Mesothelial cell of epicardium (in vitro differentiated cells): ENCODE measurements around the gene MVB12B. TPM values are rescaled to one million over a fixed set of nuclear protein-coding genes. Genes with fewer than 3 reads are reported as not detected.

Experiments used
- DNase-seq, 2 experiments: peaks; one replicate each; pipeline ENCODE4 v3.0.0; 2021; ENCODE audit warnings: low spot score in 2 of 2; ENCODE audit not compliant: unreplicated experiment in 2 of 2
- H3K27ac Mint-ChIP-seq: 2 replicates; pipeline ENCODE4 v1.8.0; 2021; ENCODE audit warnings: mixed read lengths
- H3K27me3 Mint-ChIP-seq: 2 replicates; pipeline ENCODE4 v1.8.0; 2021; ENCODE audit warnings: low read depth, mixed read lengths
- H3K36me3 Mint-ChIP-seq: 2 replicates; pipeline ENCODE4 v1.8.0; 2021; ENCODE audit warnings: mixed read lengths
- H3K4me1 Mint-ChIP-seq: 2 replicates; pipeline ENCODE4 v1.8.0; 2021; ENCODE audit warnings: mixed read lengths
- H3K4me3 Mint-ChIP-seq: 2 replicates; pipeline ENCODE4 v1.8.0; 2021; ENCODE audit warnings: mild to moderate bottlenecking, moderate library complexity, mixed read lengths
- H3K9me3 Mint-ChIP-seq: 2 replicates; pipeline ENCODE4 v1.8.0; 2021; ENCODE audit warnings: mixed read lengths
- total RNA-seq: library from RNA; stranded (reverse); gene quantifications from 3 replicates; pipeline ENCODE4 v1.2.1, GENCODE V29; 2021
- TF ChIP-seq, protein P1 (sequence below): fragments of 200-600 bp; sonication (generic); IDR thresholded peaks from one replicate; pipeline ENCODE4 v1.5.0; 2021; ENCODE audit warnings: antibody characterized with exemption; ENCODE audit not compliant: unreplicated experiment

MVB12B gene
- total RNA-seq, 1 donor from 2014 or later = 43.7 TPM

DNA sequence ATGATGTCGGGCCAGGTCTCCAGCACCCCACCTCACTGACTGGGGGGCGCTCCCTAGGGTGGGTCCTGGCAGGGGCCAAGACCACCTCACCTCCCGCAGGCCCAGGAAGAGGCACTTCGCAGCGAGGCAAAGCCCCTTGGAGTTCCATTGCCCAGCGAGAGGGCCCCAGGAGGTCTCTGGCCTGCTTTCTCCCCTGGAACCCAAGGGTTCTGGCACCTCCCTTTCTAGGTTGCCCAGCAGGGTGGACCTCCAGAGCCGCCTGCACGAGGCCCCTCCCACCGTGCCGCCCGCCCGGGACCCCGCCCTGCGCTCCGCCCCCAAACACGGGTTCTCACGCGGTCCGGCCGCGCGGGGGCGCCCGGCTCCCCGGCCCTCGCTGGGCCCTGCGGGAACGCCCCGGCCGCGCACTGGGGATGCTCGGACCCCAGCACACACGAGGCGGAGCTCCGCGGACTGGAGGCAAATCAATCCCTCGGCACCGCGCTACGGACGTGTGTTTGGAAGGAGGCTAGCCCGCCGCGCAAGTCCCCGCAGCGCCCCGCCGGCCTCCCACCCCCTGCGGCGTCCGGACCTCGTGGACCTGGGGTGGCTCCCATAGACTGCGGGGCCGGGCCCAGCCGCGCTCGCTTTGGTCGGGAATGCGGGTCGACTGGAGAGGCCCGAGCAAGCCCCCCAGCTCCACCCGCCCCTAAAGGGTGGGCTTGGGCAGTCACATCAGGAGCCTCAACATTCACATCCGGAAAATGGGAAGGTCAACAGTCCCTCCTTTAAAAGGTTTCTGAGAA is 187.6 kb downstream of the MVB12B start:
- peak; percentile 60 to 83 for DNase-seq
- peaks cover 34% of the 10 kb centered on the region for H3K27me3 Mint-ChIP-seq
- H3K4me3 Mint-ChIP-seq = no peak overlapping the region
- H3K36me3 Mint-ChIP-seq = no peaks in the 10 kb centered on the region
- no peaks in the 10 kb centered on the region for H3K9me3 Mint-ChIP-seq
- TF ChIP-seq, protein P1, sequence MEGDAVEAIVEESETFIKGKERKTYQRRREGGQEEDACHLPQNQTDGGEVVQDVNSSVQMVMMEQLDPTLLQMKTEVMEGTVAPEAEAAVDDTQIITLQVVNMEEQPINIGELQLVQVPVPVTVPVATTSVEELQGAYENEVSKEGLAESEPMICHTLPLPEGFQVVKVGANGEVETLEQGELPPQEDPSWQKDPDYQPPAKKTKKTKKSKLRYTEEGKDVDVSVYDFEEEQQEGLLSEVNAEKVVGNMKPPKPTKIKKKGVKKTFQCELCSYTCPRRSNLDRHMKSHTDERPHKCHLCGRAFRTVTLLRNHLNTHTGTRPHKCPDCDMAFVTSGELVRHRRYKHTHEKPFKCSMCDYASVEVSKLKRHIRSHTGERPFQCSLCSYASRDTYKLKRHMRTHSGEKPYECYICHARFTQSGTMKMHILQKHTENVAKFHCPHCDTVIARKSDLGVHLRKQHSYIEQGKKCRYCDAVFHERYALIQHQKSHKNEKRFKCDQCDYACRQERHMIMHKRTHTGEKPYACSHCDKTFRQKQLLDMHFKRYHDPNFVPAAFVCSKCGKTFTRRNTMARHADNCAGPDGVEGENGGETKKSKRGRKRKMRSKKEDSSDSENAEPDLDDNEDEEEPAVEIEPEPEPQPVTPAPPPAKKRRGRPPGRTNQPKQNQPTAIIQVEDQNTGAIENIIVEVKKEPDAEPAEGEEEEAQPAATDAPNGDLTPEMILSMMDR = peak; percentile 40
- no peak overlapping the region for H3K27ac Mint-ChIP-seq
- peaks cover 47% of the 10 kb centered on the region for H3K4me1 Mint-ChIP-seq

DNA sequence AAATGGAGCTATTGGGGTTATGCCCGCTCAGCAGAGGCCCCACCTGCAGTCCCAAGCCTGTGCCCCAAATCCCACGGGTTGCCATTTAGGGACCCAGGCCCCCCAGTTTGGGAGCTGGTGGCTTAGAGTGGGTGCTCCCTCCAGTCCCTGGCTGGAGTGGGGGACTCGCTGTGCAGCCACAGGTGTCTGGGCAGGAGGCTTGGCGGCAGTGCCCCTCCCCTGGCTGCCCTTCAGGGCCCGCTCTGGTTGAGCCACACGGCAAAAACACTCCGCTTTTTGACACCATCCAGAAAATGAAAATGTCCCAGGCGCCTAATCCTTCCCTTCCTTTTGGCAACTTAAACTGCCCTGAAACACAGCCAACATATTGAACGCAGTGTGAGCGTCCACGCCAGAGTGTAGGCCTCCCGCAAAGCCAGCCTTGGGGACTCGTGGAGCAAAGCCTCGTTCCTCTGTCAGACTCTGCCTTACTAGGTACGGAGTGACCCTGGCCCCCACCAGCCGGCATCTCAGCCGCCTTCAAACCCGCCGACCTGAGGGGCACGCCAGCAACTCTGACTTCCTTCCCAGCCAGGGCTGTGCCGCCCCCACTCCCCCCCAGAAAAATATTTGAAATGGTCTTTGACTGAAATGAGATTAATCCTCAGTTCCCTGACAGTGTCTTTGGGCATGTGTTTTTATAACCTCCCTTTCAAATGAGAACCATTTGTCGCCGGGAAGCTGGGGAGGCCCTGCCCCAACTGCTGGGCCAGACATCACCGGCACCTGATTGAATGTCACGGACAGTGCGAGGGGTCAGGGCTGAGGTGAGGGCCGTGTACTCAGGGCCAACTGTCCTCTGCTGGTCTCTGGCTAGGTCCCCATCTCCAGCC is 188.6 kb downstream of the MVB12B start:
- DNase-seq = no peak
- peak overlapping the region; percentile 55 for H3K27ac Mint-ChIP-seq
- H3K4me3 Mint-ChIP-seq = peak overlapping the region; percentile 44
- peaks cover 42% of the 10 kb centered on the region for H3K27me3 Mint-ChIP-seq
- H3K4me1 Mint-ChIP-seq = peaks cover 47% of the 10 kb centered on the region
- H3K9me3 Mint-ChIP-seq = no peaks in the 10 kb centered on the region
- TF ChIP-seq, protein P1 = no peak
- H3K36me3 Mint-ChIP-seq = no peaks in the 10 kb centered on the region

DNA sequence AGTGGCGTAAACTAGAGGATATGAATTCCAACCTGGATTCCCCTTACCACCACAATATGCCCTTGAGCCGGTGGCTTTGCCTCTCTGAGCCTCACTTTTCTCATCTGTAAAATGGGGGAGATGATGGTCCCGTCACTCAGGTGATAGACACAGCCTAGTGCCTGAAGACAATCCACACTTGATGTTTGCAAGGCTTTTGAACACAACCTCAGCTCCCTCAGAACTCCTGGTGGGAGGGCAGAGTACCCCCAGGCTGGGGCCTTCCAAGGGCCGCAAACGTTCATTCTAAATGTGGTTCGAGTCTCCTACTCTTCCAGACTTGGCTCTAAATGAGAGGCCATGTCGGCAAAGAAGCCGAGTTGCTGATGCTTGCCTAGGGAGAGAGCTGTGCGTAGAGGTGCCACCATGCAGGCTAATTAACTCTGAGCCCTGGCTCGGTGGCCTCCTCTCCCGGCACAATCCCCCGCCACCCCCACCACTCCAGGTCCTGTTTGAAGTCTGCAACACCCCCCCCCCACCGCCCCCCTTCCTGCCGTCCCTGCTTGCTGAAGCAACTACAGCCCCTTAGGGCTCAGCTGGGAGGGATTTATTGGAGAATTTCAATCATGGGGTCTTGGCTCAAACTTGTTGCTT is 189.4 kb downstream of the MVB12B start:
- DNase-seq = no peak
- Mint-ChIP-seq H3K27ac (peak overlapping the region; percentile 79), H3K36me3 (no peaks in the 10 kb centered on the region), H3K4me1 (peaks cover 47% of the 10 kb centered on the region), H3K9me3 (no peaks in the 10 kb centered on the region), H3K4me3 (peak overlapping the region; percentile 43), H3K27me3 (peaks cover 45% of the 10 kb centered on the region)
- TF ChIP-seq, protein P1 = no peak

DNA sequence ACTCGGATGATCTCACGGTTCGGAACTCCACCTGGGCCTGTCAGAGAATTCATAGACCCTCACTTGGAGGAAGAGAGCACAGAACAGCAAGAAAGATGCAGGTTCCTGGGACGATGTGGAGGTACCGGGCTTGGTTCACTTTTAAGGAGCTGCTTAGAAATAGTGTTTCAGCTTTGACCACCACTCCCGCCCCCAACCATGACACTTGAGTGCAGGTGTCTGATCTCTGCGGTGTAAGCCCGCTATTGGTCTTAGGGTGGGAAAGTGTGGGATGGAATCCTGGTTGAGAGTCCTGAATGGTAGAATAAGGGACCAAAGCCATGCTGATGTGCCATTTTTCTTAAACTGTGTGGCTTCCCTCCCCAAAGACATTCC is 189.9 kb downstream of the MVB12B start:
- H3K4me3 Mint-ChIP-seq = peak overlapping the region; percentile 43
- peaks cover 47% of the 10 kb centered on the region for H3K4me1 Mint-ChIP-seq
- peaks cover 45% of the 10 kb centered on the region for H3K27me3 Mint-ChIP-seq
- TF ChIP-seq, protein P1 = no peak
- H3K36me3 Mint-ChIP-seq = no peaks in the 10 kb centered on the region
- H3K27ac Mint-ChIP-seq = peak overlapping the region; percentile 79
- DNase-seq = no peak
- H3K9me3 Mint-ChIP-seq = no peaks in the 10 kb centered on the region

DNA sequence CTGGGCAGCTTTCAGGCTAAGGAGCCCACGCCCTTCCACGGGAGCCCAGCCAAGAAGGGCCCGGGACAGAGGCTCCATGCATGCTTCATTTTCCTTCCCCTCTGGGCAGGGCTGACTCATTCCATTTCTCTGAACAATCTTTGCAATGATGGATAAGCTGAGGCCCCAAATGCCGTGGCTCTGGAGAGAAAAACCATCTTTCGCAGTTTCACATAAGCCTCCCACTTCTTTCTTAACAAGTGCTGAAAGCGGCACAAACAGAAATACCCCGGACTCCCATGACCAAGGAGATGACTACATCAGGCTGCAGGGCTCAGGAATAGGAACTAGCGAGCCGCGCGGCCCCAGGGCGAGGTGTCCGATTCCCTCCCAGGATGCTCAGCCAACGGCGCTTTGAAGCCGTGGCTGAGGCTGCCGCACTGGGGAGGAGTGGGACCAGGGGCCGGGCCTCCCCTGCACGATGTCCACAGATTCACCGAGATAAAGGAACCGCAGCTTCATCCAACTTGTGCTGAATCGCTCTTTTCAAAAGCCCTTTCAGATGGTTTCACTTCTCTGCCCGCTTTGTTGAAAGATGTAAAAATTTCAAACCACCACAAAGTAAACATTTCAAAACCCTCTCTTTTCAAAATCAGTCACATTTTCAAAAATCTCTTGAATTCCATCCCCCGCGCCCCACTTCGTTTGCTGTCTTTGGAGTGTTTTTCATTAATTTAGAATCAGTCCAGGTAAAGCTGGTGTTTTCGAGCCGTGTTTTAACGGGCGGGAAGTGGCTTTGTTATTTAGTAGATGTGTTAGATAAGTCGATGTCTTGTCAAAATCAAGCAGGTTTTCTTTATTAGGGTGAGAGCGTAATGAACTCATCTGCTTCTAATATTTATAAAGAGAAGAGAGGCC is 190.6 kb downstream of the MVB12B start:
- DNase-seq = peak; percentile 59 to 78
- Mint-ChIP-seq H3K36me3 (no peaks in the 10 kb centered on the region), H3K4me1 (peaks cover 43% of the 10 kb centered on the region), H3K4me3 (peak overlapping the region; percentile 43), H3K27ac (peak overlapping the region; percentile 79), H3K27me3 (peaks cover 42% of the 10 kb centered on the region), H3K9me3 (no peaks in the 10 kb centered on the region)
- TF ChIP-seq, protein P1 = no peak
